IMR-90 (cell line): ENCODE data around the gene LRP1B. TPM values are rescaled to one million over a fixed set of nuclear protein-coding genes. Genes with fewer than 3 reads are reported as not detected.

Experiments
- ATAC-seq: fragments of 200-7000 bp; cut with Tn5 transposase; 2 replicates; pipeline ENCODE4 v1.9.1; 2020; ENCODE audit warnings: low read depth, mild to moderate bottlenecking, moderate library complexity
- BruUV-seq: library from RNA; stranded (reverse); fragments of 400-500 nt; replicated peaks from 2 replicates; lab custom pipeline; 2021; lab: Mats Ljungman, UMichigan
- CTCF ChIA-PET: fragments of 300-600 bp; formaldehyde crosslinking; extraction: SDS; loops from one replicate; lab custom pipeline; 2021; ENCODE audit warnings: antibody characterized with exemption; lab: Yijun Ruan, JAX
- POLR2A ChIA-PET: fragments of 300-600 bp; sonication (Branson Sonifier 250); formaldehyde crosslinking; loops from one replicate; lab custom pipeline; 2022; ENCODE audit warnings: antibody characterized with exemption; ENCODE audit not compliant: unreplicated experiment; lab: Charles Lee
- DNase-seq: peaks from one replicate; pipeline ENCODE4 v3.0.0; 2013
- H2AFZ ChIP-seq: replicated peaks from 2 replicates; pipeline ENCODE3; 2013; ENCODE audit warnings: low read length, mild to moderate bottlenecking; ENCODE audit not compliant: poor library complexity
- H2AK5ac ChIP-seq: 2 replicates; pipeline ENCODE4 v1.6.1; 2013; ENCODE audit warnings: low read depth, low read length, inconsistent platforms
- H2AK9ac ChIP-seq: replicated peaks from 2 replicates; pipeline ENCODE3; 2013; ENCODE audit warnings: mild to moderate bottlenecking, low read depth, low read length, moderate library complexity; ENCODE audit not compliant: poor library complexity
- H2BK120ac ChIP-seq: 2 replicates; pipeline ENCODE4 v1.6.1; 2013; ENCODE audit warnings: low read depth, low read length, inconsistent platforms
- H2BK15ac ChIP-seq: 3 replicates; pipeline ENCODE4 v1.6.1; 2013; ENCODE audit warnings: low read depth, low read length, inconsistent platforms
- H2BK20ac ChIP-seq: 2 replicates; pipeline ENCODE4 v1.6.1; 2013; ENCODE audit warnings: low read depth, mild to moderate bottlenecking, inconsistent platforms, low read length, moderate library complexity
- H2BK5ac ChIP-seq: 2 replicates; pipeline ENCODE4 v1.6.1; 2013; ENCODE audit warnings: mild to moderate bottlenecking, low read depth, low read length, inconsistent platforms; ENCODE audit not compliant: poor library complexity, severe bottlenecking
- H3K14ac ChIP-seq: replicated peaks from 2 replicates; pipeline ENCODE4 v1.6.1; 2013; ENCODE audit warnings: low read depth, low read length, inconsistent platforms
- H3K18ac ChIP-seq: 2 replicates; pipeline ENCODE4 v1.6.1; 2013; ENCODE audit warnings: low read depth, low read length, control low read depth
- H3K23ac ChIP-seq: 2 replicates; pipeline ENCODE4 v1.6.1; 2013; ENCODE audit warnings: low read depth, low read length, inconsistent platforms
- H3K27ac ChIP-seq: 2 replicates; pipeline ENCODE4 v1.5.1; 2013; ENCODE audit warnings: mild to moderate bottlenecking, control low read depth, low read length; ENCODE audit not compliant: insufficient read depth
- H3K27me3 ChIP-seq: 2 replicates; pipeline ENCODE4 v1.6.1; 2013; ENCODE audit warnings: low read length; ENCODE audit not compliant: control insufficient read depth, insufficient read depth
- H3K36me3 ChIP-seq: 2 replicates; pipeline ENCODE4 v1.6.1; 2013; ENCODE audit warnings: low read length, mixed read lengths; ENCODE audit not compliant: control insufficient read depth, insufficient read depth
- H3K4ac ChIP-seq: 2 replicates; pipeline ENCODE4 v1.6.1; 2013; ENCODE audit warnings: low read depth, low read length, inconsistent platforms
- H3K4me1 ChIP-seq: 2 replicates; pipeline ENCODE4 v1.6.1; 2013; ENCODE audit warnings: low read length, mixed read lengths; ENCODE audit not compliant: control insufficient read depth, insufficient read depth
- H3K4me2 ChIP-seq: 2 replicates; pipeline ENCODE4 v1.6.1; 2013; ENCODE audit warnings: low read depth, mild to moderate bottlenecking, control low read depth, low read length, moderate library complexity
- H3K4me3 ChIP-seq: 2 replicates; pipeline ENCODE4 v1.5.1; 2013; ENCODE audit warnings: low read depth, mild to moderate bottlenecking, control low read depth, low read length, moderate library complexity; ENCODE audit not compliant: insufficient read depth
- H3K56ac ChIP-seq: 2 replicates; pipeline ENCODE4 v1.6.1; 2013; ENCODE audit warnings: low read length, inconsistent platforms; ENCODE audit not compliant: insufficient read depth; ENCODE audit errors: extremely low read depth
- H3K79me1 ChIP-seq, 2 experiments: 2 replicates each; pipeline ENCODE4 v1.6.1; 2013; ENCODE audit warnings: low read length in 2 of 2, inconsistent platforms in 1 of 2, low read depth in 1 of 2
- H3K9ac ChIP-seq: 2 replicates; pipeline ENCODE4 v1.6.1; 2013; ENCODE audit warnings: low read depth, low read length, control low read depth
- H3K9me1 ChIP-seq: 2 replicates; pipeline ENCODE4 v1.6.1; 2013; ENCODE audit warnings: low read length, inconsistent platforms; ENCODE audit not compliant: insufficient read depth
- H3K9me3 ChIP-seq: 2 replicates; pipeline ENCODE4 v1.6.1; 2013; ENCODE audit warnings: low read length; ENCODE audit not compliant: control insufficient read depth, insufficient read depth
- H4K20me1 ChIP-seq: 2 replicates; pipeline ENCODE4 v1.6.1; 2013; ENCODE audit warnings: low read length, inconsistent platforms; ENCODE audit not compliant: insufficient read depth
- H4K5ac ChIP-seq: 2 replicates; pipeline ENCODE4 v1.6.1; 2013; ENCODE audit warnings: mild to moderate bottlenecking, low read depth, low read length, control low read depth
- H4K8ac ChIP-seq, 2 experiments: 2 replicates each; pipeline ENCODE4 v1.6.1; 2013; ENCODE audit warnings: low read depth in 2 of 2, low read length in 2 of 2, control low read depth in 1 of 2, inconsistent platforms in 1 of 2
- H4K91ac ChIP-seq: 2 replicates; pipeline ENCODE4 v1.6.1; 2013; ENCODE audit warnings: low read depth, low read length, inconsistent platforms; ENCODE audit not compliant: insufficient read depth
- BHLHE40 ChIP-seq: fragments of 150-350 bp; IDR thresholded peaks from 2 replicates; pipeline ENCODE4 v1.6.1; 2016; ENCODE audit warnings: mild to moderate bottlenecking, low read depth, low read length
- CHD1 ChIP-seq: IDR thresholded peaks from 2 replicates; pipeline ENCODE4 v1.6.1; 2012; ENCODE audit warnings: low read depth, low read length, improper control_type of control experiment
- ELK1 ChIP-seq: fragments of 150-350 bp; IDR thresholded peaks from 2 replicates; pipeline ENCODE4 v1.6.1; 2016; ENCODE audit warnings: low read depth, mild to moderate bottlenecking, low read length, moderate library complexity, borderline replicate concordance
- FOS ChIP-seq: fragments of 150-350 bp; IDR thresholded peaks from 2 replicates; pipeline ENCODE4 v1.6.1; 2016; ENCODE audit warnings: low read depth, low read length
- MAZ ChIP-seq: IDR thresholded peaks from 2 replicates; pipeline ENCODE4 v1.6.1; 2012; ENCODE audit warnings: low read depth, mild to moderate bottlenecking, low read length, improper control_type of control experiment, moderate library complexity, borderline replicate concordance
- MXI1 ChIP-seq: IDR thresholded peaks from 2 replicates; pipeline ENCODE4 v1.6.1; 2012; ENCODE audit warnings: low read depth, mild to moderate bottlenecking, low read length, moderate library complexity, borderline replicate concordance
- RAD21 ChIP-seq: IDR thresholded peaks from 2 replicates; pipeline ENCODE4 v1.6.1; 2012; ENCODE audit warnings: low read length, improper control_type of control experiment
- USF2 ChIP-seq: fragments of 150-350 bp; IDR thresholded peaks from 2 replicates; pipeline ENCODE4 v1.6.1; 2017; ENCODE audit warnings: mild to moderate bottlenecking, antibody characterized with exemption, low read length, low read depth
- WGBS, 2 experiments: methylation state at CpG; one replicate each; pipeline versions ENCODE4 v1.1.5 to v1.1.7; 2013; ENCODE audit warnings: missing lambda C conversion rate in 2 of 2; ENCODE audit not compliant: insufficient read length in 1 of 2; ENCODE audit errors: extremely low coverage in 2 of 2; 5-methylcytosine and 5-hydroxymethylcytosine counted together
- dilution Hi-C: fragments of 300-500 bp; cut with HindIII; formaldehyde crosslinking; loops from one replicate; pipeline ENCODE4 v1.14.3; 2018; ENCODE audit warnings: low sequenced_read_pairs; ENCODE audit not compliant: unreplicated experiment
- in situ Hi-C: fragments of 300-500 bp; cut with MboI; formaldehyde crosslinking; loops from 3 replicates; pipeline ENCODE4 v1.14.3; 2019; ENCODE audit warnings: low sequenced_read_pairs, inconsistent platforms, mixed read lengths
- intact Hi-C: fragments of 100-400 bp; cut with micrococcal nuclease; formaldehyde crosslinking; loops from 2 replicates; pipeline ENCODE4 v1.10.0; 2022
- polyA plus RNA-seq, 3 experiments: library from polyadenylated mRNA; depleted of rRNA; stranded (reverse); fragments of >200 nt; gene quantifications; 2 replicates each; pipeline ENCODE4 v1.2.3, GENCODE V29; 2012; ENCODE audit warnings: low replicate concordance in 1 of 3
- total RNA-seq: library from RNA; depleted of rRNA; stranded (reverse); fragments of >200 nt; gene quantifications from 2 replicates; pipeline ENCODE4 v1.2.3, GENCODE V29; 2012

LRP1B gene
- total and polyA plus RNA-seq, 2 of the 4 experiments (the other 2 are of a cell fraction) = under 0.01 to 0.02 TPM

GRCh38 chr2:141118836-141119235, 1012.0 kb downstream of the LRP1B start:
- Histone ChIP-seq H3K4me1 (no peaks in the 10 kb centered on the region), H3K9ac (no peak overlapping the region), H3K14ac (no peak overlapping the region), H3K27me3 (no peaks in the 10 kb centered on the region), H3K56ac (no peak overlapping the region), H3K36me3 (no peaks in the 10 kb centered on the region), H3K9me3 (no peaks in the 10 kb centered on the region), H4K8ac (no peak overlapping the region), H3K23ac (no peak overlapping the region), H2AK5ac (no peak overlapping the region), H3K18ac (no peak overlapping the region), H2BK15ac (no peak overlapping the region), H4K5ac (no peak overlapping the region), H3K4me3 (no peak overlapping the region), H4K20me1 (no peaks in the 10 kb centered on the region), H2AFZ (no peak overlapping the region), H2BK5ac (no peak overlapping the region), H3K9me1 (no peaks in the 10 kb centered on the region), H2AK9ac (no peak overlapping the region), H3K4me2 (no peak overlapping the region), H4K91ac (no peak overlapping the region), H3K79me1 (no peaks in the 10 kb centered on the region), H3K4ac (no peak overlapping the region), H3K27ac (no peak overlapping the region), H2BK20ac (no peak overlapping the region), H2BK120ac (no peak overlapping the region)
- in situ Hi-C loops (no loop called here), intact Hi-C loops (no loop called here), dilution Hi-C loops (no loop called here)
- POLR2A ChIA-PET = no interaction called here
- TF ChIP-seq USF2 = no peak
- TF ChIP-seq BHLHE40 = no peak
- no peak for TF ChIP-seq MXI1
- TF ChIP-seq RAD21 = no peak
- TF ChIP-seq FOS = no peak
- TF ChIP-seq CHD1 = no peak
- TF ChIP-seq ELK1 = no peak
- no peak for TF ChIP-seq MAZ
- ATAC-seq (no peak), DNase-seq (no peak)
- WGBS, 2 experiments = no CpG with 5 or more reads among the region's 4 CpGs
- BruUV-seq = no TSS peak
- CTCF ChIA-PET = interaction anchor here (1.0 kb wide), 1 partner anchor 9 kb away, joined by 3 read pairs; no protein-coding TSS in a partner anchor
